ENCODE data around the gene MIOX.

DNA sequence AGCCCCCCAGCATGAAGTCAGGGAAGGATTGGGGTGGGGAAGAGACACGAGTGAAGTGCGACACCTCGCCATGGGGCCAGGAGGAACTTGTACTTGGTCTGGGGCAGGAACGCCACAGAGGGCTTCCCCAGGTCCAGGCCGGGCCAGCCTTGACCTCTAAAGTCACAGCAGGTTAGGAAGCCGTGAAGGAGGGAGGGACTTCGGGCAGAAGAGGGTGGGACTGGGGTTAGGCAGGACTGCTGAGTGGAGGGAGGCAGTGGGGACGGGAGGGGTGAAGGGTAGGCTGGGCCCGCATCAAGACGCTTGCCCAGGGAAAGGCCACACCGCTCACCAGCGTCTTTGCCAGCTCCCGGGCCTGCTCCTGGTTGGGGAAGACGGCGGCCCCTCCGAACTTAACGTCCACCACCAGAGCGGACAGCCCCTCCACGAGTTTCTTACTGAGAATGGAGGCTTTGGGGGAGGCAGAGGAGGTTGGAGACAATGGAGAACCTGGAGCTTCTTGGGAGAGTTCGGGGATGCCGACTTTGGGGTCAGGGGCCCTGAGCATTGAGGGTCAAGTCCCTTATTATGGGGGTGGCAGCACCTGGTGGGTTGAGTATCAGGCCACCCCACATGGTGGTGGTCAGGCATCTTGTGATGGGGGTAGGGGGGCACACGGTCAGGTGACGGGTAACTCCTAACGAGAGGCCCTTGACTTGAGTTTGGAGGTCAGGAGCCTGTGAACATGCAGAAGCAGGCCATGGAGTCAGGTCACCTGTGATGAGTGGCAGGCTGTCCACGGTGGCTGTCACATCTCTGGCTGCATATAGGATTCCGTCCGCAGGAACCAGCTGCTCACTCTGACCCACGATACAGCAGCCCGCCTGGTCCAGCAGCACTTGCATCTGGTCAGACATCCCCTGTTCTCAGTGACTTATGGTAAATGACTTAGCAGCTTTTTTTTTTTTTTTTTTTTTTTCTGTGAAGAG is 40.5 kb downstream of the MIOX start:
- TF ChIP-seq, protein P1, sequence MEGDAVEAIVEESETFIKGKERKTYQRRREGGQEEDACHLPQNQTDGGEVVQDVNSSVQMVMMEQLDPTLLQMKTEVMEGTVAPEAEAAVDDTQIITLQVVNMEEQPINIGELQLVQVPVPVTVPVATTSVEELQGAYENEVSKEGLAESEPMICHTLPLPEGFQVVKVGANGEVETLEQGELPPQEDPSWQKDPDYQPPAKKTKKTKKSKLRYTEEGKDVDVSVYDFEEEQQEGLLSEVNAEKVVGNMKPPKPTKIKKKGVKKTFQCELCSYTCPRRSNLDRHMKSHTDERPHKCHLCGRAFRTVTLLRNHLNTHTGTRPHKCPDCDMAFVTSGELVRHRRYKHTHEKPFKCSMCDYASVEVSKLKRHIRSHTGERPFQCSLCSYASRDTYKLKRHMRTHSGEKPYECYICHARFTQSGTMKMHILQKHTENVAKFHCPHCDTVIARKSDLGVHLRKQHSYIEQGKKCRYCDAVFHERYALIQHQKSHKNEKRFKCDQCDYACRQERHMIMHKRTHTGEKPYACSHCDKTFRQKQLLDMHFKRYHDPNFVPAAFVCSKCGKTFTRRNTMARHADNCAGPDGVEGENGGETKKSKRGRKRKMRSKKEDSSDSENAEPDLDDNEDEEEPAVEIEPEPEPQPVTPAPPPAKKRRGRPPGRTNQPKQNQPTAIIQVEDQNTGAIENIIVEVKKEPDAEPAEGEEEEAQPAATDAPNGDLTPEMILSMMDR (conservative IDR thresholded peaks at IDR 0.05; ENCODE audit: low read depth in 2 of 2), result no peak
- no peak for TF ChIP-seq JUNB (IDR thresholded peaks at IDR 0.05; ENCODE audit: unreplicated experiment)
- TF ChIP-seq EZH2 (IDR thresholded peaks at IDR 0.05; ENCODE audit: low read depth, unreplicated experiment), result no peak
